ENCODE data around the gene VWA2.
A peak's percentile ranks its signal among the peaks of the same experiment; 100 is the strongest.

VWA2 gene

GRCh38 chr10:114207349-114207748 is 31.7 kb upstream of the VWA2 start (continued):
- TF ChIP-seq ZNF391 (tag by site-specific recombination; IDR thresholded peaks at IDR 0.05; ENCODE audit: borderline replicate concordance, low read depth) (no peak), ZNF18 (tag by site-specific recombination; IDR thresholded peaks at IDR 0.05) (no peak), ZBTB8A (tag by site-specific recombination; IDR thresholded peaks at IDR 0.05) (no peak), ZNF654 (tag by site-specific recombination; IDR thresholded peaks at IDR 0.05; ENCODE audit: low read depth) (no peak)

- H3K9me3 ChIP-seq (ENCODE audit: control insufficient read depth, insufficient read depth, low read depth, low read length) = no peaks in the 10 kb centered on the region
- ChIA-PET POLR2A (no interaction called here), CTCF (interaction anchor here (0.6 to 1.7 kb wide), 2 partner anchors 14 to 341 kb away, joined by 4 to 6 read pairs; no protein-coding TSS in a partner anchor)
- H3K36me3 ChIP-seq (ENCODE audit: control insufficient read depth in 2 of 2, insufficient read depth in 1 of 2, low read length in 2 of 2) = no peaks in the 10 kb centered on the region
- TF ChIP-seq ZNF677 (tag by site-specific recombination; IDR thresholded peaks at IDR 0.05) = no peak
- TF ChIP-seq ZNF660 (tag by site-specific recombination; IDR thresholded peaks at IDR 0.05) = peak; percentile 99
- no peak for TF ChIP-seq GFI1B (tag by site-specific recombination; IDR thresholded peaks at IDR 0.05)
- TF ChIP-seq ZNF112 (tag by site-specific recombination; IDR thresholded peaks at IDR 0.05) = no peak
- TF ChIP-seq PRDM10 (tag by site-specific recombination; IDR thresholded peaks at IDR 0.05) = peak; percentile 39; the same call in 1 of the 2 replicates
- TF ChIP-seq ZFP37 (tag by site-specific recombination; IDR thresholded peaks at IDR 0.05) = 0 out of 2 replicates have a peak, but pooled peaks have one; percentile 31
- TF ChIP-seq WT1 (tag by site-specific recombination; IDR thresholded peaks at IDR 0.05) = no peak
- TF ChIP-seq ZNF366 (tag by site-specific recombination; conservative IDR thresholded peaks at IDR 0.05) = no peak
- peak; percentile 38; the same call in 1 of the 2 replicates for TF ChIP-seq SP7 (tag by site-specific recombination; IDR thresholded peaks at IDR 0.05)
- 0 out of 2 replicates have a peak, but pooled peaks have one; percentile 10 for TF ChIP-seq ZBTB17 (tag by site-specific recombination; IDR thresholded peaks at IDR 0.05)
- no peak for TF ChIP-seq BCL11A (tag by site-specific recombination; IDR thresholded peaks at IDR 0.05; ENCODE audit: low read depth)
- no peak for TF ChIP-seq ZFP3 (tag by site-specific recombination; IDR thresholded peaks at IDR 0.05; ENCODE audit: low read depth)
- no peak for TF ChIP-seq ZNF791 (tag by site-specific recombination; IDR thresholded peaks at IDR 0.05)
- TF ChIP-seq ZNF768 (tag by site-specific recombination; IDR thresholded peaks at IDR 0.05) = no peak
- 0 out of 2 replicates have a peak, but pooled peaks have one; percentile 25 for TF ChIP-seq ZIC2 (tag by site-specific recombination; IDR thresholded peaks at IDR 0.05)
- TF ChIP-seq ZNF174 (tag by site-specific recombination; IDR thresholded peaks at IDR 0.05) = no peak
- no peak for TF ChIP-seq SETDB1 (IDR thresholded peaks at IDR 0.05; ENCODE audit: insufficient read length, low read length)
- no peak overlapping the region for H3K27ac ChIP-seq (ENCODE audit: extremely low read depth, low read depth, low read length)
- H3K4me3 ChIP-seq (ENCODE audit: low read depth, low read length) = no peak overlapping the region
- no peaks in the 10 kb centered on the region for H3K4me1 ChIP-seq (ENCODE audit: control insufficient read depth, insufficient read depth, low read length)
Observed at GRCh38 chr10:114208351-114208750, 30.7 kb upstream of the VWA2 start.
